Esophagus squamous epithelium (tissue), 4 donors: ENCODE data around the gene DUS1L.

Experiments used
- CTCF ChIP-seq, 6 experiments: fragments of 450-650 bp in 4 of 6; fragments of 200-600 bp in 2 of 6; sonication (generic) in 2 of 6; IDR thresholded peaks; one replicate each; pipeline ENCODE4 v1.5.1; 2016 to 2019; ENCODE audit warnings: antibody characterized with exemption in 6 of 6, mild to moderate bottlenecking in 4 of 6, moderate library complexity in 4 of 6
- POLR2A ChIP-seq, 4 donors: fragments of 450-650 bp; IDR thresholded peaks; one replicate each; pipeline ENCODE4 v1.6.1; 2017; ENCODE audit warnings: antibody characterized with exemption in 4 of 4, mild to moderate bottlenecking in 4 of 4, moderate library complexity in 3 of 4

DNA sequence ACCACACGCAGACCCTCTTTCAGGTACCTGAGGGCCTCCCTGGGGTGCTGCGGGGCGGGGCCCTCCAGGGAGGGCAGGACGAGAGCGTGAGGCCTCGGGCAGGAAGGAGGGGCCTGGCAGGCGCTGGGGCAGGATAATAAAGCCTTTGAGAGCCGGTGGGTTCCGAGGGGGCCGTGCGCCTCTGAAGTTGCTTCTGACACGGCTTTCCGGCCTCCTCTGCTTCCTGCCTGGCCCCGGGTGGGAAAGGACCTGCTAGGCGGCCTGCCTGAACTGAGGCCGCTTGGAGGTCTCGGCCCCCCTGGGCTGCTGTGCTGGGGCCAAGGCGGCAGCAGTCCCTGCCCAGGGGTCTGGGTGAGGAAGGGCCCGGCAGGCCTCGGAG, 53.4 kb downstream of the DUS1L start:
- no peak for TF ChIP-seq POLR2A (IDR thresholded peaks at IDR 0.05)
- no peak for TF ChIP-seq CTCF (IDR thresholded peaks at IDR 0.05)
